SK-N-SH treated with all-trans-retinoic acid at 6 μM for 48 hours (cell line): ENCODE measurements around the gene TMEM223.

Source experiments
- ESRRG ChIP-seq: fragments of 250-450 bp; sonication (Bioruptor Pico); IDR thresholded peaks from 2 replicates; pipeline ENCODE4 v1.6.1; 2021; ENCODE audit warnings: mild to moderate bottlenecking
- ISL1 ChIP-seq: fragments of 250-450 bp; sonication (Bioruptor Pico); IDR thresholded peaks from 2 replicates; pipeline ENCODE4 v2.1.2; 2022; ENCODE audit warnings: mild to moderate bottlenecking, moderate library complexity
- OSR1 ChIP-seq: fragments of 250-450 bp; sonication (Bioruptor Pico); IDR thresholded peaks from 2 replicates; pipeline ENCODE4 v1.8.0; 2022; ENCODE audit warnings: moderate library complexity, mild to moderate bottlenecking, inconsistent platforms
- RARB ChIP-seq: fragments of 250-450 bp; sonication (Bioruptor Pico); IDR thresholded peaks from 2 replicates; pipeline ENCODE4 v1.8.0; 2021; ENCODE audit warnings: mild to moderate bottlenecking, moderate library complexity
- SNAI2 ChIP-seq: fragments of 250-450 bp; sonication (Bioruptor Pico); IDR thresholded peaks from 2 replicates; pipeline ENCODE4 v1.5.0; 2020; ENCODE audit warnings: mild to moderate bottlenecking, moderate library complexity
- TOX ChIP-seq: fragments of 250-450 bp; sonication (Bioruptor Pico); IDR thresholded peaks from 2 replicates; pipeline ENCODE4 v1.8.0; 2021; ENCODE audit warnings: mild to moderate bottlenecking, moderate library complexity, borderline replicate concordance
- TSHZ2 ChIP-seq: fragments of 250-450 bp; sonication (Bioruptor Pico); IDR thresholded peaks from 2 replicates; pipeline ENCODE4 v1.5.0; 2020; ENCODE audit warnings: mild to moderate bottlenecking, moderate library complexity
- ZNF70 ChIP-seq: fragments of 450-650 bp; formaldehyde crosslinking; IDR thresholded peaks from 2 replicates; pipeline ENCODE4 v1.5.0; 2020; ENCODE audit warnings: mild to moderate bottlenecking, moderate library complexity
- ZNF8 ChIP-seq: fragments of 450-650 bp; formaldehyde crosslinking; IDR thresholded peaks from 2 replicates; pipeline ENCODE4 v1.5.0; 2020; ENCODE audit warnings: mild to moderate bottlenecking, moderate library complexity
- TF ChIP-seq, protein P1 (sequence below): fragments of 250-450 bp; sonication (Bioruptor Pico); IDR thresholded peaks from 2 replicates; pipeline ENCODE4 v1.8.0; 2020; ENCODE audit warnings: mild to moderate bottlenecking, moderate library complexity, borderline replicate concordance
- TF ChIP-seq, protein P2 (sequence below): fragments of 250-450 bp; sonication (Bioruptor Pico); IDR thresholded peaks from 2 replicates; pipeline ENCODE4 v1.8.0; 2021; ENCODE audit warnings: low read depth, mild to moderate bottlenecking, moderate library complexity, borderline replicate concordance
- TF ChIP-seq, protein P3 (sequence below): fragments of 250-450 bp; sonication (Bioruptor Pico); IDR thresholded peaks from 2 replicates; pipeline ENCODE4 v1.5.1; 2020; ENCODE audit warnings: low read depth, mild to moderate bottlenecking, moderate library complexity

GRCh38 chr11:62770778-62771143 lies 21.0 kb downstream of the TMEM223 start:
- TF ChIP-seq, protein P1, sequence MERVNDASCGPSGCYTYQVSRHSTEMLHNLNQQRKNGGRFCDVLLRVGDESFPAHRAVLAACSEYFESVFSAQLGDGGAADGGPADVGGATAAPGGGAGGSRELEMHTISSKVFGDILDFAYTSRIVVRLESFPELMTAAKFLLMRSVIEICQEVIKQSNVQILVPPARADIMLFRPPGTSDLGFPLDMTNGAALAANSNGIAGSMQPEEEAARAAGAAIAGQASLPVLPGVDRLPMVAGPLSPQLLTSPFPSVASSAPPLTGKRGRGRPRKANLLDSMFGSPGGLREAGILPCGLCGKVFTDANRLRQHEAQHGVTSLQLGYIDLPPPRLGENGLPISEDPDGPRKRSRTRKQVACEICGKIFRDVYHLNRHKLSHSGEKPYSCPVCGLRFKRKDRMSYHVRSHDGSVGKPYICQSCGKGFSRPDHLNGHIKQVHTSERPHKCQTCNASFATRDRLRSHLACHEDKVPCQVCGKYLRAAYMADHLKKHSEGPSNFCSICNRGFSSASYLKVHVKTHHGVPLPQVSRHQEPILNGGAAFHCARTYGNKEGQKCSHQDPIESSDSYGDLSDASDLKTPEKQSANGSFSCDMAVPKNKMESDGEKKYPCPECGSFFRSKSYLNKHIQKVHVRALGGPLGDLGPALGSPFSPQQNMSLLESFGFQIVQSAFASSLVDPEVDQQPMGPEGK (CRISPR knock-in tag), result no peak
- TF ChIP-seq SNAI2 (CRISPR knock-in tag) (no peak), TSHZ2 (CRISPR knock-in tag) (no peak), ISL1 (no peak), ESRRG (CRISPR knock-in tag) (no peak), RARB (no peak), OSR1 (no peak), TOX (no peak), ZNF8 (no peak), ZNF70 (CRISPR knock-in tag) (no peak)
- TF ChIP-seq, protein P2, sequence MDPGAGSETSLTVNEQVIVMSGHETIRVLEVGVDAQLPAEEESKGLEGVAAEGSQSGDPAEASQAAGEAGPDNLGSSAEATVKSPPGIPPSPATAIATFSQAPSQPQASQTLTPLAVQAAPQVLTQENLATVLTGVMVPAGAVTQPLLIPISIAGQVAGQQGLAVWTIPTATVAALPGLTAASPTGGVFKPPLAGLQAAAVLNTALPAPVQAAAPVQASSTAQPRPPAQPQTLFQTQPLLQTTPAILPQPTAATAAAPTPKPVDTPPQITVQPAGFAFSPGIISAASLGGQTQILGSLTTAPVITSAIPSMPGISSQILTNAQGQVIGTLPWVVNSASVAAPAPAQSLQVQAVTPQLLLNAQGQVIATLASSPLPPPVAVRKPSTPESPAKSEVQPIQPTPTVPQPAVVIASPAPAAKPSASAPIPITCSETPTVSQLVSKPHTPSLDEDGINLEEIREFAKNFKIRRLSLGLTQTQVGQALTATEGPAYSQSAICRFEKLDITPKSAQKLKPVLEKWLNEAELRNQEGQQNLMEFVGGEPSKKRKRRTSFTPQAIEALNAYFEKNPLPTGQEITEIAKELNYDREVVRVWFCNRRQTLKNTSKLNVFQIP (CRISPR knock-in tag), result no peak
- TF ChIP-seq, protein P3, sequence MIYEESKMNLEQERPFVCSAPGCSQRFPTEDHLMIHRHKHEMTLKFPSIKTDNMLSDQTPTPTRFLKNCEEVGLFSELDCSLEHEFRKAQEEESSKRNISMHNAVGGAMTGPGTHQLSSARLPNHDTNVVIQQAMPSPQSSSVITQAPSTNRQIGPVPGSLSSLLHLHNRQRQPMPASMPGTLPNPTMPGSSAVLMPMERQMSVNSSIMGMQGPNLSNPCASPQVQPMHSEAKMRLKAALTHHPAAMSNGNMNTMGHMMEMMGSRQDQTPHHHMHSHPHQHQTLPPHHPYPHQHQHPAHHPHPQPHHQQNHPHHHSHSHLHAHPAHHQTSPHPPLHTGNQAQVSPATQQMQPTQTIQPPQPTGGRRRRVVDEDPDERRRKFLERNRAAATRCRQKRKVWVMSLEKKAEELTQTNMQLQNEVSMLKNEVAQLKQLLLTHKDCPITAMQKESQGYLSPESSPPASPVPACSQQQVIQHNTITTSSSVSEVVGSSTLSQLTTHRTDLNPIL (CRISPR knock-in tag), result no peak
